B cell (primary cell): ENCODE measurements around the gene IGFL4. TPM values are rescaled to one million over a fixed set of nuclear protein-coding genes. Genes with fewer than 3 reads are reported as not detected.

ENCODE experiments used
- ATAC-seq: fragments of 200-7000 bp; cut with Tn5 transposase; one replicate; pipeline ENCODE4 v1.10.0; 2021; ENCODE audit warnings: low read depth, mild to moderate bottlenecking, moderate number of reproducible peaks, moderate library complexity
- CTCF ChIA-PET: fragments of 350-600 bp; sonication (Branson Sonifier 250); formaldehyde crosslinking; loops from one replicate; lab custom pipeline; 2021; ENCODE audit warnings: antibody characterized with exemption, inconsistent platforms; lab: Charles Lee
- POLR2A ChIA-PET: fragments of 350-600 bp; sonication (Branson Sonifier 250); formaldehyde crosslinking; loops from one replicate; lab custom pipeline; 2021; ENCODE audit warnings: antibody characterized with exemption; lab: Charles Lee
- DNase-seq: peaks from one replicate; pipeline ENCODE4 v3.0.0; 2013
- H2AFZ ChIP-seq: 2 replicates; pipeline ENCODE4 v1.6.1; 2012; ENCODE audit warnings: mild to moderate bottlenecking, low read depth, low read length; ENCODE audit not compliant: insufficient read depth, poor library complexity, severe bottlenecking
- H3K27ac ChIP-seq, 2 donors: 1 replicate in 1 of 2; 2 replicates in 1 of 2; pipeline ENCODE4 v1.5.1; 2012 to 2013; ENCODE audit warnings: low read length in 2 of 2, mild to moderate bottlenecking in 2 of 2, moderate library complexity in 1 of 2
- H3K27me3 ChIP-seq, 4 experiments: fragments of 200-600 bp in 1 of 4; sonication (generic) in 1 of 4; replicated peaks in 1 of 4; 1 replicate in 2 of 4; 2 replicates in 2 of 4; pipeline versions ENCODE4 v1.6.1 to v1.7.0; 2013 to 2016; ENCODE audit warnings: low read length in 3 of 4, mild to moderate bottlenecking in 2 of 4, mixed read lengths in 1 of 4, moderate library complexity in 1 of 4; ENCODE audit not compliant: insufficient read depth in 4 of 4, control insufficient read depth in 3 of 4; ENCODE audit errors: control extremely low read depth in 1 of 4
- H3K36me3 ChIP-seq, 2 experiments: replicated peaks in 1 of 2; 1 replicate in 1 of 2; 2 replicates in 1 of 2; pipeline versions ENCODE4 v1.6.1 to v1.7.1; 2013; ENCODE audit warnings: low read length in 1 of 2; ENCODE audit not compliant: insufficient read depth in 2 of 2, control insufficient read depth in 1 of 2; ENCODE audit errors: control extremely low read depth in 1 of 2, extremely low read depth in 1 of 2
- H3K4me1 ChIP-seq, 2 donors: fragments of 200-600 bp in 1 of 2; sonication (generic) in 1 of 2; 1 replicate in 1 of 2; 2 replicates in 1 of 2; pipeline versions ENCODE4 v1.5.1 to v1.6.1; 2013 to 2017; ENCODE audit warnings: low read length in 2 of 2; ENCODE audit not compliant: control insufficient read depth in 2 of 2, insufficient read depth in 2 of 2
- H3K4me2 ChIP-seq: replicated peaks from 2 replicates; pipeline ENCODE3; 2012; ENCODE audit warnings: mild to moderate bottlenecking, low read depth, low read length; ENCODE audit not compliant: poor library complexity, severe bottlenecking
- H3K4me3 ChIP-seq, 5 experiments: fragments of 200-600 bp in 1 of 5; sonication (generic) in 1 of 5; 1 replicate in 3 of 5; 2 replicates in 2 of 5; pipeline versions ENCODE4 v1.5.1 to v1.7.0; 2011 to 2016; ENCODE audit warnings: low read length in 4 of 5, mild to moderate bottlenecking in 4 of 5, low read depth in 2 of 5, control low read depth in 1 of 5, moderate library complexity in 1 of 5; ENCODE audit not compliant: insufficient read depth in 1 of 5; ENCODE audit errors: control extremely low read depth in 1 of 5, extremely low read depth in 1 of 5
- H3K79me2 ChIP-seq: fragments of 200-600 bp; sonication (generic); one replicate; pipeline ENCODE4 v1.6.0; 2016; ENCODE audit warnings: low read length; ENCODE audit not compliant: control insufficient read depth, insufficient read depth
- H3K9ac ChIP-seq: fragments of 200-600 bp; sonication (generic); 2 replicates; pipeline ENCODE4 v1.6.1; 2017; ENCODE audit warnings: mild to moderate bottlenecking, low read length, moderate library complexity
- H3K9me3 ChIP-seq, 3 donors: one replicate each; pipeline versions ENCODE4 v1.6.1 to v1.7.1; 2013; ENCODE audit warnings: low read length in 2 of 3; ENCODE audit not compliant: control insufficient read depth in 2 of 3, insufficient read depth in 1 of 3; ENCODE audit errors: control extremely low read depth in 1 of 3
- H4K20me1 ChIP-seq: 2 replicates; pipeline ENCODE4 v1.6.0; 2012; ENCODE audit warnings: mild to moderate bottlenecking, low read length; ENCODE audit not compliant: insufficient read depth, control insufficient read depth, poor library complexity, severe bottlenecking
- H3K27ac Mint-ChIP-seq: one replicate; pipeline ENCODE4 v1.8.0; 2021; ENCODE audit warnings: mixed read lengths
- H3K27me3 Mint-ChIP-seq: one replicate; pipeline ENCODE4 v1.8.0; 2021; ENCODE audit warnings: mixed read lengths
- H3K4me1 Mint-ChIP-seq: one replicate; pipeline ENCODE4 v1.8.0; 2021; ENCODE audit warnings: mixed read lengths
- H3K4me3 Mint-ChIP-seq: one replicate; pipeline ENCODE4 v1.8.0; 2021; ENCODE audit warnings: mixed read lengths
- H3K9me3 Mint-ChIP-seq: one replicate; pipeline ENCODE4 v1.8.0; 2022; ENCODE audit warnings: mixed read lengths; ENCODE audit not compliant: insufficient read depth
- CTCF ChIP-seq: fragments of 200-600 bp; IDR thresholded peaks from one replicate; pipeline ENCODE4 v1.8.0; 2022; ENCODE audit warnings: antibody characterized with exemption, mild to moderate bottlenecking
- EZH2 ChIP-seq: IDR thresholded peaks from 2 replicates; pipeline ENCODE4 v1.6.1; 2012; ENCODE audit warnings: borderline replicate concordance, low read depth, mild to moderate bottlenecking, moderate library complexity, low read length; ENCODE audit not compliant: insufficient read depth, poor library complexity, severe bottlenecking
- WGBS: methylation state at CpG from one replicate; pipeline ENCODE4 v1.1.5; 2013; ENCODE audit warnings: missing lambda C conversion rate; ENCODE audit not compliant: insufficient coverage; 5-methylcytosine and 5-hydroxymethylcytosine counted together
- intact Hi-C: fragments of 100-400 bp; cut with micrococcal nuclease; formaldehyde crosslinking; loops from one replicate; pipeline ENCODE4 v1.10.0; 2022
- polyA plus RNA-seq: library from polyadenylated mRNA; depleted of rRNA; stranded (reverse); fragments of >200 nt; gene quantifications from 2 replicates; pipeline ENCODE4 v1.2.3, GENCODE V29; 2012
- total RNA-seq, 2 donors: library from RNA; stranded (reverse); fragments of 120-200 nt in 1 of 2; gene quantifications; 1 replicate in 1 of 2; 2 replicates in 1 of 2; pipeline versions ENCODE4 v1.2.3 to v1.2.4, GENCODE V29; 2013 to 2022

Gene IGFL4
- total and polyA plus RNA-seq, 2 donors (not counting 1 experiment from before 2014, with no cell fraction given) = not detected

- peak overlapping the region; percentile 59 for H3K4me3 Mint-ChIP-seq
- H3K27me3 ChIP-seq = peaks cover 0 to 16% (median 7%) of the 10 kb centered on the region in 4 experiments
- DNase-seq (no peak), ATAC-seq (no peak)
- H3K4me1 ChIP-seq = peaks cover 23 to 26% of the 10 kb centered on the region in 2 donors
- peaks cover 0 to 6% (median 0%) of the 10 kb centered on the region in 3 donors for H3K9me3 ChIP-seq
- peaks cover 56% of the 10 kb centered on the region for H3K79me2 ChIP-seq
- 37% methylated on average over 14 of the region's 14 CpGs for WGBS
- no peak overlapping the region for H3K27ac Mint-ChIP-seq
- no peak overlapping the region for H2AFZ ChIP-seq
- H3K27ac ChIP-seq = no peak overlapping the region
- no peak overlapping the region for H3K4me3 ChIP-seq
- peak overlapping the region; percentile 69 for H3K4me2 ChIP-seq
- TF ChIP-seq EZH2 = no peak
- no peak for TF ChIP-seq CTCF
- H3K9ac ChIP-seq = no peak overlapping the region
- intact Hi-C loops = loop anchor here (10.0 kb wide), 2 partner anchors 205 to 595 kb away; partner anchors contain the start of genes DMWD, POLR1G and PPP1R13L
- ChIA-PET POLR2A (no interaction called here), CTCF (no interaction called here)
- H3K27me3 Mint-ChIP-seq = peaks cover 20% of the 10 kb centered on the region
- H3K4me1 Mint-ChIP-seq = peaks cover 34% of the 10 kb centered on the region
- H4K20me1 ChIP-seq = peaks cover 34% of the 10 kb centered on the region
- no peaks in the 10 kb centered on the region for H3K9me3 Mint-ChIP-seq
- no peaks in the 10 kb centered on the region for H3K36me3 ChIP-seq
These were observed 41.1 kb downstream of the IGFL4 start for GRCh38 chr19:45999653-46000121.

GRCh38 chr19:45998834-45999233 is 42.0 kb downstream of the IGFL4 start:
- Mint-ChIP-seq H3K27ac (no peak overlapping the region), H3K27me3 (peaks cover 20% of the 10 kb centered on the region), H3K4me3 (no peak overlapping the region), H3K9me3 (no peaks in the 10 kb centered on the region), H3K4me1 (peaks cover 35% of the 10 kb centered on the region)
- no peak overlapping the region for H2AFZ ChIP-seq
- WGBS = 96% methylated on average over 4 of the region's 4 CpGs
- intact Hi-C loops = loop anchor here (10.0 kb wide), 2 partner anchors 204 to 594 kb away; partner anchors contain the start of genes DMWD, POLR1G and PPP1R13L
- TF ChIP-seq CTCF (no peak), EZH2 (no peak)
- H3K27me3 ChIP-seq = peaks cover 0 to 16% (median 7%) of the 10 kb centered on the region in 4 experiments
- H3K36me3 ChIP-seq = no peaks in the 10 kb centered on the region
- H3K79me2 ChIP-seq = peaks cover 56% of the 10 kb centered on the region
- peaks cover 26 to 31% of the 10 kb centered on the region in 2 donors for H3K4me1 ChIP-seq
- no peak overlapping the region for H3K4me3 ChIP-seq
- peaks cover 0 to 6% (median 0%) of the 10 kb centered on the region in 3 donors for H3K9me3 ChIP-seq
- H3K27ac ChIP-seq = no peak overlapping the region
- CTCF ChIA-PET = interaction anchor here (1.9 kb wide), 1 partner anchor 11 kb away, joined by 5 read pairs; no protein-coding TSS in a partner anchor
- ATAC-seq (no peak), DNase-seq (no peak)
- H3K4me2 ChIP-seq = no peak overlapping the region
- POLR2A ChIA-PET = no interaction called here
- peaks cover 34% of the 10 kb centered on the region for H4K20me1 ChIP-seq
- H3K9ac ChIP-seq = no peak overlapping the region
